Progenitor cell of endocrine pancreas (in vitro differentiated cells): ENCODE data around the gene TLR7. TPM values are rescaled to one million over a fixed set of nuclear protein-coding genes. Genes with fewer than 3 reads are reported as not detected.

Experiments
- DNase-seq: peaks from one replicate; pipeline ENCODE4 v3.0.0; 2021; ENCODE audit warnings: low spot score; ENCODE audit not compliant: unreplicated experiment
- H3K27ac Mint-ChIP-seq: 2 replicates; pipeline ENCODE4 v1.8.0; 2021; ENCODE audit warnings: mild to moderate bottlenecking, moderate library complexity, mixed read lengths
- H3K27me3 Mint-ChIP-seq: 2 replicates; pipeline ENCODE4 v1.8.0; 2021; ENCODE audit warnings: mixed read lengths
- H3K36me3 Mint-ChIP-seq: 2 replicates; pipeline ENCODE4 v1.8.0; 2022; ENCODE audit warnings: mixed read lengths; ENCODE audit not compliant: insufficient read depth
- H3K4me1 Mint-ChIP-seq: 2 replicates; pipeline ENCODE4 v1.8.0; 2021; ENCODE audit warnings: low read depth, mixed read lengths
- H3K4me3 Mint-ChIP-seq: 2 replicates; pipeline ENCODE4 v1.8.0; 2021; ENCODE audit warnings: low read depth, mild to moderate bottlenecking, moderate library complexity, mixed read lengths
- H3K9me3 Mint-ChIP-seq: 2 replicates; pipeline ENCODE4 v1.8.0; 2021; ENCODE audit warnings: low read depth, mixed read lengths
- total RNA-seq: library from RNA; stranded (reverse); gene quantifications from 2 replicates; pipeline ENCODE4 v1.2.1, GENCODE V29; 2021
- TF ChIP-seq, protein P1 (sequence below): fragments of 200-600 bp; sonication (generic); IDR thresholded peaks from one replicate; pipeline ENCODE4 v1.5.0; 2021; ENCODE audit warnings: antibody characterized with exemption, mild to moderate bottlenecking; ENCODE audit not compliant: unreplicated experiment

TLR7 gene
- total RNA-seq, 1 donor from 2014 or later: 0.05 TPM

GRCh38 chrX:12899506-12899905 is 32.6 kb downstream of the TLR7 start:
- peaks cover 2% of the 10 kb centered on the region for H3K27me3 Mint-ChIP-seq
- peaks cover 8% of the 10 kb centered on the region for H3K9me3 Mint-ChIP-seq
- H3K4me1 Mint-ChIP-seq: no peaks in the 10 kb centered on the region
- no peak overlapping the region for H3K4me3 Mint-ChIP-seq
- TF ChIP-seq, protein P1, sequence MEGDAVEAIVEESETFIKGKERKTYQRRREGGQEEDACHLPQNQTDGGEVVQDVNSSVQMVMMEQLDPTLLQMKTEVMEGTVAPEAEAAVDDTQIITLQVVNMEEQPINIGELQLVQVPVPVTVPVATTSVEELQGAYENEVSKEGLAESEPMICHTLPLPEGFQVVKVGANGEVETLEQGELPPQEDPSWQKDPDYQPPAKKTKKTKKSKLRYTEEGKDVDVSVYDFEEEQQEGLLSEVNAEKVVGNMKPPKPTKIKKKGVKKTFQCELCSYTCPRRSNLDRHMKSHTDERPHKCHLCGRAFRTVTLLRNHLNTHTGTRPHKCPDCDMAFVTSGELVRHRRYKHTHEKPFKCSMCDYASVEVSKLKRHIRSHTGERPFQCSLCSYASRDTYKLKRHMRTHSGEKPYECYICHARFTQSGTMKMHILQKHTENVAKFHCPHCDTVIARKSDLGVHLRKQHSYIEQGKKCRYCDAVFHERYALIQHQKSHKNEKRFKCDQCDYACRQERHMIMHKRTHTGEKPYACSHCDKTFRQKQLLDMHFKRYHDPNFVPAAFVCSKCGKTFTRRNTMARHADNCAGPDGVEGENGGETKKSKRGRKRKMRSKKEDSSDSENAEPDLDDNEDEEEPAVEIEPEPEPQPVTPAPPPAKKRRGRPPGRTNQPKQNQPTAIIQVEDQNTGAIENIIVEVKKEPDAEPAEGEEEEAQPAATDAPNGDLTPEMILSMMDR: no peak
- no peak overlapping the region for H3K27ac Mint-ChIP-seq
- no peaks in the 10 kb centered on the region for H3K36me3 Mint-ChIP-seq
- no peak for DNase-seq

- peaks cover 2% of the 10 kb centered on the region for H3K27me3 Mint-ChIP-seq
- DNase-seq: peak; percentile 16
- no peaks in the 10 kb centered on the region for H3K36me3 Mint-ChIP-seq
- peaks cover 11% of the 10 kb centered on the region for H3K9me3 Mint-ChIP-seq
- TF ChIP-seq, protein P1: peak; percentile 68
- no peak overlapping the region for H3K27ac Mint-ChIP-seq
- H3K4me1 Mint-ChIP-seq: no peaks in the 10 kb centered on the region
- H3K4me3 Mint-ChIP-seq: no peak overlapping the region
Observed at GRCh38 chrX:12901486-12901885, 34.6 kb downstream of the TLR7 start.

DNA sequence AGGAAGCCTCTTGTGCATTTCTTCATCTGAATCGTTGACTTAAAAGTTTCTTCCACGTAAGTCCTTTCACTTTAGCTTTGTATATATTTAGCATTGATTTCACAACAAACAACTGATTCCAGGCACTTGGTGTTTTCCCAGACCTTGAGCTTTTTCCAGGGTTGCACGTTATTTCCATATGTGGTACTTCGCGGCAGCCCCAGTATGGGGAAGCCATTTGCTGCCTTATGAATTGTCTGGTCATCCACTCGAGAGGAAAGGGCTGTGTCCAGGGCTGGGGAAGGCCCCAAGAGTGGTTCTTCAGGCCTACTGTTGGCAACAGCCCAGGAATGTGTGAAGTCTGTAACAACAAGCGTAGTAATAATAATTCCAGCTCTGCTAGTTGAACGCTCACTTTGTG is 36.8 kb downstream of the TLR7 start:
- no peaks in the 10 kb centered on the region for H3K36me3 Mint-ChIP-seq
- no peak overlapping the region for H3K4me3 Mint-ChIP-seq

DNA sequence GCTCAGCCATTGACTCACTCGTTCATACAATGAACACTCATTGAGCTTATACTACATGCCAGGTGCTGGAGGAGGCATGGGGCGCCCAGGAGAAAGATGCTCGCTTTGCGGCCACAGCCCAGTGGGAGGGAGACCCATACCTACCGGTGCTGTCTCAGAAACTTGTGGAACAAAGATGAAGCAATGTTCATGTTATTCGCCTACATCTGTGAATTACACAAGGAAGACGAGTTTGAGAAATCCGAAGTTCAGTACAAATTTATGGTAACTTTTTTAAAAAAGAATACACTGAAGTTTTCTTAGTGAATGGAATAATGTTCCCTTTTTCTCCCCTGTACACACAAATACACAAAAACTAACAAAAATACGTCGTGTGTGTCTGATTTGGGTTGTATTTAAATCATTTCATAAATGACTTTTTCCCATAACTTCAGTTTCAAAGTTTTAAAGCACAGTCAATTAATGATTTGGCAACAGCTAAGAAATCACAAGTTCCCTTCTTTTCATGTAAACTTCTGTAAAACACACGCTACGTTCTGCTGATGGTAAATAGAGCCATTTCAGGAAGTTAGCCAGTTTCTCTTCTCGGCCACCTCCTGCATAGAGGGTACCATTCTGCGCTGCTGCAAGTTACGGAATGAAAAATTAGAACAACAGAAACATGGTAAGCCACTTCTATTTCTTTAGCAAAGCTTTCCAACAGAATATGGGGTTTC is 39.3 kb downstream of the TLR7 start, which contains the start of gene TLR8:
TLR8 (plus strand) TSS at position 575 of the 716 bp plus-strand sequence; CDS start at position 662, 87 bp downstream.
- Mint-ChIP-seq H3K36me3 (no peaks in the 10 kb centered on the region), H3K4me3 (no peak within 1 kb of the TSS), H3K4me1 (no peaks in the 10 kb centered on the region), H3K27ac (no peak within 1 kb of the TSS), H3K27me3 (peaks cover 2% of the 10 kb centered on the region), H3K9me3 (peaks cover 7% of the 10 kb centered on the region)
- TF ChIP-seq, protein P1: no peak
- DNase-seq: no peak

More for the DNA sequence above, 36.8 kb downstream of the TLR7 start:
- TF ChIP-seq, protein P1: no peak
- H3K27ac Mint-ChIP-seq: no peak overlapping the region
- H3K9me3 Mint-ChIP-seq: peaks cover 7% of the 10 kb centered on the region
- DNase-seq: no peak
- H3K4me1 Mint-ChIP-seq: no peaks in the 10 kb centered on the region
- peaks cover 2% of the 10 kb centered on the region for H3K27me3 Mint-ChIP-seq

DNA sequence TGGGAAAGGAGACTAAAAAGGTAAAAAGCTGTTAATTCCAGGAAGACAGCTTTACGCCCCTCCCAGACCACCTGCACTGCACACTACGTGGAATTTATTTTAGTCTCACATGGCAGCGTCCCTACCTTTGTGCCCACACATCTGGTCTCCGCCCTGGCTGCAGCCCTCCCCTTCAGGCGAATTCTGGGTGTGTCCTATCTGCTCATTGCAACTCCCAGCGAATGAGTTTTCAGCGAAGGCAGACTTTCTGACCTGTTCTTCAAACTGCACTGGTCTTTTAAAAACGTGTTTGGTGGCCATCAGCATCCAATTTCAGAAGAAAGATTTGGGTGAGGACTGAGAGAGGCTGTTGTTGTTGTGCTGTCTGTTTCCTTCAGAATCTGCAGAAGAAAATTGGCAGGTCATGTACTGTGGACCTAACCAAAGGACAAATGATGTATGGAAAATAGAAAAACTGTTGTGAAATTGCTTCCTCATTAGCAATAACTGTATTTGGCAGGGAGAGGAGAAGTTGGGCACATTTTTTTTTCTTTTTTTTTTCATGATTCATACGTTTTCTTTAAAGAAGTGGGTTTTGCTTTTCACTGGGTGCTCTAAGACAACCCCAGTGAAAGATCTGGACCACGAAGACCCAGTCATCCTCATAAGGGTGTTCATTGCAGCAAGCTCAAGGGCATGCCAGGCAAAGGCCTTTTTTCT is 43.7 kb downstream of the TLR7 start:
- Mint-ChIP-seq H3K4me3 (no peak overlapping the region), H3K36me3 (no peaks in the 10 kb centered on the region), H3K9me3 (peaks cover 8% of the 10 kb centered on the region), H3K4me1 (no peaks in the 10 kb centered on the region), H3K27ac (no peak overlapping the region), H3K27me3 (no peaks in the 10 kb centered on the region)
- TF ChIP-seq, protein P1: no peak
- no peak for DNase-seq
